ENCODE results near the gene SCAF4. TPM values are rescaled to one million over a fixed set of nuclear protein-coding genes. Genes with fewer than 3 reads are reported as not detected.
A peak's percentile ranks its signal among the peaks of the same experiment; 100 is the strongest.

The SCAF4 gene
- total and polyA plus RNA-seq, 9 donors, result 5.8 to 28.1 (median 23.8) TPM

- peaks cover 13% of the 10 kb centered on the region for H3K36me3 ChIP-seq (ENCODE audit: control insufficient read depth, insufficient read depth, low read length)
- DNase-seq, result no peak
These were observed 54.9 kb downstream of the SCAF4 start for GRCh38 chr21:31677047-31677446.

GRCh38 chr21:31675960-31676359 lies 56.0 kb downstream of the SCAF4 start:
- Histone ChIP-seq H3K27me3 (ENCODE audit: control insufficient read depth, insufficient read depth, low read length) (no peaks in the 10 kb centered on the region), H3K4me1 (ENCODE audit: control insufficient read depth, insufficient read depth, low read length) (no peaks in the 10 kb centered on the region), H3K9me3 (replicated peaks; ENCODE audit: control insufficient read depth, low read depth, low read length) (no peaks in the 10 kb centered on the region), H3K4me3 (ENCODE audit: low read length) (no peak overlapping the region), H3K36me3 (ENCODE audit: control insufficient read depth, insufficient read depth, low read length) (peaks cover 23% of the 10 kb centered on the region), H3K27ac (ENCODE audit: low read length) (no peak overlapping the region)
- 82% methylated on average over 1 of the region's 2 CpGs for WGBS (ENCODE audit: insufficient coverage)
- DNase-seq, result no peak

More at GRCh38 chr21:31677047-31677446, 54.9 kb downstream of the SCAF4 start:
- H3K9me3 ChIP-seq (replicated peaks; ENCODE audit: control insufficient read depth, low read depth, low read length), result no peaks in the 10 kb centered on the region
- H3K4me3 ChIP-seq (ENCODE audit: low read length), result no peak overlapping the region
- 100% methylated on average over 2 of the region's 3 CpGs for WGBS (ENCODE audit: insufficient coverage)
- H3K27ac ChIP-seq (ENCODE audit: low read length), result no peak overlapping the region
- no peaks in the 10 kb centered on the region for H3K4me1 ChIP-seq (ENCODE audit: control insufficient read depth, insufficient read depth, low read length)
- no peaks in the 10 kb centered on the region for H3K27me3 ChIP-seq (ENCODE audit: control insufficient read depth, insufficient read depth, low read length)

GRCh38 chr21:31675318-31675717 lies 56.6 kb downstream of the SCAF4 start:
- no peaks in the 10 kb centered on the region for H3K27me3 ChIP-seq (ENCODE audit: control insufficient read depth, insufficient read depth, low read length)
- H3K4me3 ChIP-seq (ENCODE audit: low read length), result no peak overlapping the region
- no peak for DNase-seq
- H3K36me3 ChIP-seq (ENCODE audit: control insufficient read depth, insufficient read depth, low read length), result peaks cover 23% of the 10 kb centered on the region
- H3K9me3 ChIP-seq (replicated peaks; ENCODE audit: control insufficient read depth, low read depth, low read length), result no peaks in the 10 kb centered on the region
- WGBS (ENCODE audit: insufficient coverage), result 66% methylated on average over 5 of the region's 7 CpGs
- no peaks in the 10 kb centered on the region for H3K4me1 ChIP-seq (ENCODE audit: control insufficient read depth, insufficient read depth, low read length)
- H3K27ac ChIP-seq (ENCODE audit: low read length), result no peak overlapping the region

GRCh38 chr21:31673321-31673912 lies 58.5 kb downstream of the SCAF4 start:
- Histone ChIP-seq H3K27ac (ENCODE audit: low read length) (no peak overlapping the region), H3K27me3 (ENCODE audit: control insufficient read depth, insufficient read depth, low read length) (no peaks in the 10 kb centered on the region), H3K4me3 (ENCODE audit: low read length) (no peak overlapping the region), H3K9me3 (replicated peaks; ENCODE audit: control insufficient read depth, low read depth, low read length) (no peaks in the 10 kb centered on the region), H3K36me3 (ENCODE audit: control insufficient read depth, insufficient read depth, low read length) (peaks cover 25% of the 10 kb centered on the region), H3K4me1 (ENCODE audit: control insufficient read depth, insufficient read depth, low read length) (no peaks in the 10 kb centered on the region)
- no peak for DNase-seq
- WGBS (ENCODE audit: insufficient coverage), result no CpG with 5 or more reads among the region's 3 CpGs

GRCh38 chr21:31671931-31672330 lies 60.0 kb downstream of the SCAF4 start:
- 88% methylated on average over 15 of the region's 17 CpGs for WGBS (ENCODE audit: insufficient coverage)
- no peaks in the 10 kb centered on the region for H3K4me1 ChIP-seq (ENCODE audit: control insufficient read depth, insufficient read depth, low read length)
- DNase-seq, result no peak
- no peak overlapping the region for H3K27ac ChIP-seq (ENCODE audit: low read length)
- peaks cover 26% of the 10 kb centered on the region for H3K36me3 ChIP-seq (ENCODE audit: control insufficient read depth, insufficient read depth, low read length)
- no peak overlapping the region for H3K4me3 ChIP-seq (ENCODE audit: low read length)
- no peaks in the 10 kb centered on the region for H3K27me3 ChIP-seq (ENCODE audit: control insufficient read depth, insufficient read depth, low read length)
- no peaks in the 10 kb centered on the region for H3K9me3 ChIP-seq (replicated peaks; ENCODE audit: control insufficient read depth, low read depth, low read length)

GRCh38 chr21:31671146-31671716 lies 60.7 kb downstream of the SCAF4 start:
- H3K27me3 ChIP-seq (ENCODE audit: control insufficient read depth, insufficient read depth, low read length), result no peaks in the 10 kb centered on the region
- no peak for DNase-seq
- no peaks in the 10 kb centered on the region for H3K9me3 ChIP-seq (replicated peaks; ENCODE audit: control insufficient read depth, low read depth, low read length)
- H3K36me3 ChIP-seq (ENCODE audit: control insufficient read depth, insufficient read depth, low read length), result peaks cover 30% of the 10 kb centered on the region
- H3K4me3 ChIP-seq (ENCODE audit: low read length), result no peak overlapping the region
- WGBS (ENCODE audit: insufficient coverage), result 77% methylated on average over 12 of the region's 12 CpGs
- H3K27ac ChIP-seq (ENCODE audit: low read length), result no peak overlapping the region
- no peaks in the 10 kb centered on the region for H3K4me1 ChIP-seq (ENCODE audit: control insufficient read depth, insufficient read depth, low read length)

- no CpG with 5 or more reads among the region's 6 CpGs for WGBS (ENCODE audit: insufficient coverage)
- no peaks in the 10 kb centered on the region for H3K27me3 ChIP-seq (ENCODE audit: control insufficient read depth, insufficient read depth, low read length)
- H3K4me3 ChIP-seq (ENCODE audit: low read length), result no peak overlapping the region
- H3K36me3 ChIP-seq (ENCODE audit: control insufficient read depth, insufficient read depth, low read length), result peaks cover 31% of the 10 kb centered on the region
- no peak overlapping the region for H3K27ac ChIP-seq (ENCODE audit: low read length)
- H3K4me1 ChIP-seq (ENCODE audit: control insufficient read depth, insufficient read depth, low read length), result no peaks in the 10 kb centered on the region
- no peaks in the 10 kb centered on the region for H3K9me3 ChIP-seq (replicated peaks; ENCODE audit: control insufficient read depth, low read depth, low read length)
- DNase-seq, result peak; percentile 70
These were observed 61.8 kb downstream of the SCAF4 start for GRCh38 chr21:31670070-31670469.

- Histone ChIP-seq H3K27ac (ENCODE audit: low read length) (no peak overlapping the region), H3K27me3 (ENCODE audit: control insufficient read depth, insufficient read depth, low read length) (no peaks in the 10 kb centered on the region), H3K36me3 (ENCODE audit: control insufficient read depth, insufficient read depth, low read length) (peaks cover 38% of the 10 kb centered on the region), H3K9me3 (replicated peaks; ENCODE audit: control insufficient read depth, low read depth, low read length) (no peaks in the 10 kb centered on the region), H3K4me1 (ENCODE audit: control insufficient read depth, insufficient read depth, low read length) (no peaks in the 10 kb centered on the region), H3K4me3 (ENCODE audit: low read length) (no peak overlapping the region)
- no peak for DNase-seq
- WGBS (ENCODE audit: insufficient coverage), result no CpG with 5 or more reads among the region's 2 CpGs
These were observed 63.0 kb downstream of the SCAF4 start for GRCh38 chr21:31668651-31669491.

- no peaks in the 10 kb centered on the region for H3K27me3 ChIP-seq (ENCODE audit: control insufficient read depth, insufficient read depth, low read length)
- no peaks in the 10 kb centered on the region for H3K4me1 ChIP-seq (ENCODE audit: control insufficient read depth, insufficient read depth, low read length)
- no peak overlapping the region for H3K27ac ChIP-seq (ENCODE audit: low read length)
- no peak for DNase-seq
- H3K4me3 ChIP-seq (ENCODE audit: low read length), result no peak overlapping the region
- H3K36me3 ChIP-seq (ENCODE audit: control insufficient read depth, insufficient read depth, low read length), result peaks cover 43% of the 10 kb centered on the region
- no peaks in the 10 kb centered on the region for H3K9me3 ChIP-seq (replicated peaks; ENCODE audit: control insufficient read depth, low read depth, low read length)
These were observed 64.3 kb downstream of the SCAF4 start for GRCh38 chr21:31667639-31668038.

- Histone ChIP-seq H3K4me1 (ENCODE audit: control insufficient read depth, insufficient read depth, low read length) (no peaks in the 10 kb centered on the region), H3K27me3 (ENCODE audit: control insufficient read depth, insufficient read depth, low read length) (no peaks in the 10 kb centered on the region), H3K4me3 (ENCODE audit: low read length) (no peak overlapping the region), H3K36me3 (ENCODE audit: control insufficient read depth, insufficient read depth, low read length) (peaks cover 43% of the 10 kb centered on the region), H3K27ac (ENCODE audit: low read length) (no peak overlapping the region), H3K9me3 (replicated peaks; ENCODE audit: control insufficient read depth, low read depth, low read length) (no peaks in the 10 kb centered on the region)
- no peak for DNase-seq
- WGBS (ENCODE audit: insufficient coverage), result 100% methylated on average over 1 of the region's 5 CpGs
These were observed 64.8 kb downstream of the SCAF4 start for GRCh38 chr21:31667132-31667531.

Data from muscle of leg (tissue), 11 donors.